GM12878 (cell line): ENCODE results near the gene C9orf50. TPM values are rescaled to one million over a fixed set of nuclear protein-coding genes. Genes with fewer than 3 reads are reported as not detected.

ENCODE experiments used
- ATAC-seq: fragments of 200-7000 bp; cut with Tn5 transposase; 3 replicates; pipeline ENCODE4 v1.9.1; 2020; ENCODE audit warnings: mild to moderate bottlenecking, moderate library complexity
- BruUV-seq: library from RNA; stranded (reverse); fragments of 400-500 nt; replicated peaks from 2 replicates; lab custom pipeline; 2021; lab: Mats Ljungman, UMichigan
- CTCF ChIA-PET: fragments of 300-600 bp; sonication (Branson Sonifier 250); formaldehyde crosslinking; extraction: SDS; loops from one replicate; lab custom pipeline; 2021; ENCODE audit warnings: inconsistent platforms; lab: Yijun Ruan, JAX
- POLR2A ChIA-PET: fragments of 350-600 bp; formaldehyde crosslinking; extraction: SDS; loops from one replicate; lab custom pipeline; 2021; ENCODE audit warnings: inconsistent platforms; lab: Charles Lee
- RAD21 ChIA-PET: fragments of 300-600 bp; sonication (Branson Sonifier 250); formaldehyde crosslinking; loops from one replicate; lab custom pipeline; 2023; ENCODE audit warnings: antibody characterized with exemption; ENCODE audit not compliant: unreplicated experiment; lab: Charles Lee
- SMC1A ChIA-PET: fragments of 300-600 bp; sonication (Branson Sonifier 250); formaldehyde crosslinking; loops from one replicate; lab custom pipeline; 2023; ENCODE audit not compliant: unreplicated experiment, uncharacterized antibody; lab: Charles Lee
- DNase-seq: peaks from one replicate; pipeline ENCODE4 v3.0.0-alpha.2; 2011; ENCODE audit warnings: low read depth, low spot score
- FAIRE-seq: peaks from 3 replicates; lab custom pipeline; 2011; peaks lifted over from hg19 to GRCh38; lab: Jason Lieb, UNC
- H2AFZ ChIP-seq: 2 replicates; pipeline ENCODE4 v1.6.0; 2011; ENCODE audit warnings: low read depth, low read length, control low read depth; ENCODE audit not compliant: control insufficient read depth
- H3K27ac ChIP-seq: 2 replicates; pipeline ENCODE4 v1.5.1; 2011; ENCODE audit warnings: control low read depth; ENCODE audit not compliant: control insufficient read depth, insufficient read depth
- H3K27me3 ChIP-seq, 2 experiments: replicated peaks in 1 of 2; 2 replicates each; pipeline versions ENCODE4 v1.6.0 to v1.6.1; 2011; ENCODE audit warnings: low read length in 1 of 2; ENCODE audit not compliant: control insufficient read depth in 2 of 2, insufficient read depth in 2 of 2
- H3K36me3 ChIP-seq, 2 experiments: 2 replicates each; pipeline ENCODE4 v1.5.1; 2011; ENCODE audit warnings: low read length in 1 of 2; ENCODE audit not compliant: control insufficient read depth in 2 of 2, insufficient read depth in 2 of 2
- H3K4me1 ChIP-seq: 2 replicates; pipeline ENCODE4 v1.6.1; 2011; ENCODE audit warnings: mild to moderate bottlenecking, low read length, moderate library complexity, mixed read lengths; ENCODE audit not compliant: control insufficient read depth, insufficient read depth
- H3K4me2 ChIP-seq: 2 replicates; pipeline ENCODE4 v1.6.0; 2011; ENCODE audit warnings: control low read depth; ENCODE audit not compliant: control insufficient read depth, insufficient read depth
- H3K4me3 ChIP-seq: fragments of 200-600 bp; sonication (generic); 2 replicates; pipeline ENCODE4 v1.5.1; 2016
- H3K79me2 ChIP-seq: 2 replicates; pipeline ENCODE4 v1.6.0; 2011; ENCODE audit warnings: low read length; ENCODE audit not compliant: control insufficient read depth, insufficient read depth
- H3K9ac ChIP-seq: 2 replicates; pipeline ENCODE4 v1.8.0; 2011; ENCODE audit warnings: low read length, control low read depth, mixed read lengths; ENCODE audit not compliant: control insufficient read depth, insufficient read depth
- H3K9me3 ChIP-seq: replicated peaks from 3 replicates; pipeline ENCODE4 v1.5.1; 2011; ENCODE audit warnings: mild to moderate bottlenecking, low read length; ENCODE audit not compliant: control insufficient read depth, insufficient read depth
- H4K20me1 ChIP-seq: 2 replicates; pipeline ENCODE4 v1.6.0; 2011; ENCODE audit not compliant: control insufficient read depth, insufficient read depth
- FOXK2 ChIP-seq: fragments of 450-650 bp; IDR thresholded peaks from 2 replicates; pipeline ENCODE4 v1.6.1; 2017; ENCODE audit warnings: mild to moderate bottlenecking, moderate library complexity
- MYC ChIP-seq: IDR thresholded peaks from 2 replicates; pipeline ENCODE4 v1.6.1; 2011; ENCODE audit warnings: mild to moderate bottlenecking, low read length, moderate library complexity, inconsistent platforms; ENCODE audit not compliant: insufficient read depth, insufficient replicate concordance, insufficient read length, severe bottlenecking
- NR2C1 ChIP-seq: fragments of 450-650 bp; IDR thresholded peaks from 2 replicates; pipeline ENCODE4 v1.6.1; 2017; ENCODE audit warnings: antibody characterized with exemption, mild to moderate bottlenecking, moderate library complexity
- PKNOX1 ChIP-seq: fragments of 450-650 bp; IDR thresholded peaks from 2 replicates; pipeline ENCODE4 v1.6.1; 2016; ENCODE audit warnings: mild to moderate bottlenecking
- POLR2A ChIP-seq: IDR thresholded peaks from 2 replicates; pipeline ENCODE4 v1.6.1; 2011; ENCODE audit warnings: low read depth, mild to moderate bottlenecking, low read length
- RELA ChIP-seq: fragments of 450-650 bp; IDR thresholded peaks from 2 replicates; pipeline ENCODE4 v1.8.0; 2014; ENCODE audit warnings: borderline replicate concordance; ENCODE audit not compliant: partially characterized antibody
- TARDBP ChIP-seq: IDR thresholded peaks from 2 replicates; pipeline ENCODE4 v1.6.1; 2016; ENCODE audit warnings: borderline replicate concordance
- TCF12 ChIP-seq: IDR thresholded peaks from 2 replicates; pipeline ENCODE4 v1.6.1; 2011; ENCODE audit warnings: low read depth, mild to moderate bottlenecking, low read length
- WRNIP1 ChIP-seq: IDR thresholded peaks from 2 replicates; pipeline ENCODE4 v1.6.1; 2011; ENCODE audit warnings: low read depth, low read length, improper control_type of control experiment, borderline replicate concordance
- WGBS: methylation state at CpG from one replicate; pipeline ENCODE4 v1.1.6; 2016; ENCODE audit warnings: low lambda C conversion rate; ENCODE audit not compliant: insufficient replicate concordance, insufficient coverage; ENCODE audit errors: missing lambda C conversion rate; 5-methylcytosine and 5-hydroxymethylcytosine counted together
- in situ Hi-C: fragments of 300-500 bp; cut with MboI; formaldehyde crosslinking; loops from 9 replicates; pipeline ENCODE4 v1.14.3; 2018; ENCODE audit warnings: mixed read lengths
- intact Hi-C: fragments of 100-400 bp; cut with micrococcal nuclease; formaldehyde crosslinking; loops from one replicate; pipeline ENCODE4 v1.14.2; 2022; ENCODE audit not compliant: unreplicated experiment
- polyA plus RNA-seq, 11 experiments: library from polyadenylated mRNA; depleted of rRNA in 4 of 11; unstranded in 6 of 11; stranded (reverse) in 5 of 11; fragments of >200 nt; fragmentation: Nextera tagmentation in 4 of 11; fragmentation: Illumina TruSeq in 1 of 11; extraction: Ambion mirVana in 4 of 11; extraction: Trizol in 1 of 11; gene quantifications; 1 replicate in 1 of 11; 2 replicates in 10 of 11; pipeline versions ENCODE4 v1.2.1 to v1.2.3, GENCODE V29; 2011 to 2016; ENCODE audit warnings: inconsistent platforms in 2 of 11, missing spikeins in 2 of 11, low read depth in 1 of 11
- total RNA-seq, 4 experiments: library from RNA; depleted of rRNA in 3 of 4; stranded (reverse); fragments of >200 nt in 3 of 4; fragmentation: Illumina TruSeq in 1 of 4; extraction: Trizol in 1 of 4; gene quantifications; 2 replicates each; pipeline versions ENCODE4 v1.2.1 to v1.2.3, GENCODE V29; 2013 to 2021
- TF ChIP-seq, protein P1 (sequence below), 3 experiments: IDR thresholded peaks in 2 of 3; conservative IDR thresholded peaks in 1 of 3; 2 replicates each; pipeline ENCODE4 v1.5.1; 2011; ENCODE audit warnings: low read depth in 3 of 3, low read length in 3 of 3, mild to moderate bottlenecking in 3 of 3, control low read depth in 2 of 3, moderate library complexity in 2 of 3, inconsistent platforms in 1 of 3, mixed read lengths in 1 of 3; ENCODE audit not compliant: control insufficient read depth in 2 of 3, insufficient read depth in 1 of 3; ENCODE audit errors: extremely low read depth in 1 of 3
- TF ChIP-seq, protein P2 (sequence below): IDR thresholded peaks from 2 replicates; pipeline ENCODE4 v1.6.1; 2012; ENCODE audit warnings: improper control_type of control experiment, low read depth, low read length; ENCODE audit not compliant: insufficient replicate concordance

Gene C9orf50
- total and polyA plus RNA-seq, 10 of the 15 experiments (the other 5 are each of a cell fraction or from before 2014, with no cell fraction given), result not detected

DNA sequence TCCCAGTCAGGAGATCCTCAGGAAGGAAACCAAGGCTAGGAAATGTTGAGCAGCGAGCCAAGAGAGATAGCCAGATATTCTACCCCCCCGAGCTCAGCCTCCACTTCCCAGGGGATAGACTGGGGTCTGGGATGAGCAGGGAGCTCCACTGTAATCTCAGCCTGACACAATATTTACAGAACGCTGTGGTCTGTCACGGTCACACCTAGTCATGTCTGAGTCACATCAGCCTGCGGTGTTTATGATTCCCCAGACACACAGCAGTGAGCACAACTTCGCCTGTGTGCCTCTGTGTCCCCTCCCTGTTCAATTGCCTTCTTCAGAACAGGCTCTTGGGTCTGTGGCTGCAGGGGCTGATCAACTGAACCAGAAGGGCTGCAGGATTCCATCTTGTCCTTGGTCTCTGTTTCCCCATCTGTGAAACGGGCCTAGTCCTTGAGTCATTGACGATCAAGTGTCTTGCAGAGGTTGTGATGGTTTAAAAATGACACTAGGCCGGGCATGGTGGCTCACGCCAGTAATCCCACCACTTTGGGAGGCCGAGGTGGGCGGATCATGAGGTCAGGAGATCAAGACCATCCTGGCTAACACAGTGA lies 36.0 kb upstream of the C9orf50 start:
- Histone ChIP-seq H4K20me1 (no peaks in the 10 kb centered on the region), H3K27me3 (no peaks in the 10 kb centered on the region; a peak in 1 of 4 replicates), H3K36me3 (no peaks in the 10 kb centered on the region; a peak in 1 of 4 replicates), H3K4me3 (no peak overlapping the region), H3K79me2 (no peaks in the 10 kb centered on the region), H3K9ac (no peak overlapping the region), H3K4me2 (no peak overlapping the region), H3K9me3 (no peaks in the 10 kb centered on the region), H2AFZ (no peak overlapping the region), H3K4me1 (no peaks in the 10 kb centered on the region), H3K27ac (no peak overlapping the region)
- no TSS peak for BruUV-seq
- CTCF ChIA-PET, result interaction anchor here (0.6 kb wide), 1 partner anchor 544 kb away, joined by 3 read pairs; no protein-coding TSS in a partner anchor
- RAD21 ChIA-PET, result interaction anchor here (1.4 kb wide), 1 partner anchor 32 kb away, joined by 3 read pairs; no protein-coding TSS in a partner anchor
- no peak for FAIRE-seq
- TF ChIP-seq, protein P1, sequence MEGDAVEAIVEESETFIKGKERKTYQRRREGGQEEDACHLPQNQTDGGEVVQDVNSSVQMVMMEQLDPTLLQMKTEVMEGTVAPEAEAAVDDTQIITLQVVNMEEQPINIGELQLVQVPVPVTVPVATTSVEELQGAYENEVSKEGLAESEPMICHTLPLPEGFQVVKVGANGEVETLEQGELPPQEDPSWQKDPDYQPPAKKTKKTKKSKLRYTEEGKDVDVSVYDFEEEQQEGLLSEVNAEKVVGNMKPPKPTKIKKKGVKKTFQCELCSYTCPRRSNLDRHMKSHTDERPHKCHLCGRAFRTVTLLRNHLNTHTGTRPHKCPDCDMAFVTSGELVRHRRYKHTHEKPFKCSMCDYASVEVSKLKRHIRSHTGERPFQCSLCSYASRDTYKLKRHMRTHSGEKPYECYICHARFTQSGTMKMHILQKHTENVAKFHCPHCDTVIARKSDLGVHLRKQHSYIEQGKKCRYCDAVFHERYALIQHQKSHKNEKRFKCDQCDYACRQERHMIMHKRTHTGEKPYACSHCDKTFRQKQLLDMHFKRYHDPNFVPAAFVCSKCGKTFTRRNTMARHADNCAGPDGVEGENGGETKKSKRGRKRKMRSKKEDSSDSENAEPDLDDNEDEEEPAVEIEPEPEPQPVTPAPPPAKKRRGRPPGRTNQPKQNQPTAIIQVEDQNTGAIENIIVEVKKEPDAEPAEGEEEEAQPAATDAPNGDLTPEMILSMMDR (IDR thresholded peaks at IDR 0.05 in 2 of 3, conservative IDR thresholded peaks at IDR 0.05 in 1 of 3; ENCODE audit: control insufficient read depth in 2 of 3, extremely low read depth in 1 of 3, insufficient read depth in 1 of 3, low read depth in 3 of 3, low read length in 3 of 3), result no peak
- TF ChIP-seq FOXK2 (no peak), NR2C1 (no peak), RELA (no peak), TCF12 (no peak), WRNIP1 (no peak), TARDBP (no peak), POLR2A (no peak), MYC (no peak), PKNOX1 (no peak)
- TF ChIP-seq, protein P2, sequence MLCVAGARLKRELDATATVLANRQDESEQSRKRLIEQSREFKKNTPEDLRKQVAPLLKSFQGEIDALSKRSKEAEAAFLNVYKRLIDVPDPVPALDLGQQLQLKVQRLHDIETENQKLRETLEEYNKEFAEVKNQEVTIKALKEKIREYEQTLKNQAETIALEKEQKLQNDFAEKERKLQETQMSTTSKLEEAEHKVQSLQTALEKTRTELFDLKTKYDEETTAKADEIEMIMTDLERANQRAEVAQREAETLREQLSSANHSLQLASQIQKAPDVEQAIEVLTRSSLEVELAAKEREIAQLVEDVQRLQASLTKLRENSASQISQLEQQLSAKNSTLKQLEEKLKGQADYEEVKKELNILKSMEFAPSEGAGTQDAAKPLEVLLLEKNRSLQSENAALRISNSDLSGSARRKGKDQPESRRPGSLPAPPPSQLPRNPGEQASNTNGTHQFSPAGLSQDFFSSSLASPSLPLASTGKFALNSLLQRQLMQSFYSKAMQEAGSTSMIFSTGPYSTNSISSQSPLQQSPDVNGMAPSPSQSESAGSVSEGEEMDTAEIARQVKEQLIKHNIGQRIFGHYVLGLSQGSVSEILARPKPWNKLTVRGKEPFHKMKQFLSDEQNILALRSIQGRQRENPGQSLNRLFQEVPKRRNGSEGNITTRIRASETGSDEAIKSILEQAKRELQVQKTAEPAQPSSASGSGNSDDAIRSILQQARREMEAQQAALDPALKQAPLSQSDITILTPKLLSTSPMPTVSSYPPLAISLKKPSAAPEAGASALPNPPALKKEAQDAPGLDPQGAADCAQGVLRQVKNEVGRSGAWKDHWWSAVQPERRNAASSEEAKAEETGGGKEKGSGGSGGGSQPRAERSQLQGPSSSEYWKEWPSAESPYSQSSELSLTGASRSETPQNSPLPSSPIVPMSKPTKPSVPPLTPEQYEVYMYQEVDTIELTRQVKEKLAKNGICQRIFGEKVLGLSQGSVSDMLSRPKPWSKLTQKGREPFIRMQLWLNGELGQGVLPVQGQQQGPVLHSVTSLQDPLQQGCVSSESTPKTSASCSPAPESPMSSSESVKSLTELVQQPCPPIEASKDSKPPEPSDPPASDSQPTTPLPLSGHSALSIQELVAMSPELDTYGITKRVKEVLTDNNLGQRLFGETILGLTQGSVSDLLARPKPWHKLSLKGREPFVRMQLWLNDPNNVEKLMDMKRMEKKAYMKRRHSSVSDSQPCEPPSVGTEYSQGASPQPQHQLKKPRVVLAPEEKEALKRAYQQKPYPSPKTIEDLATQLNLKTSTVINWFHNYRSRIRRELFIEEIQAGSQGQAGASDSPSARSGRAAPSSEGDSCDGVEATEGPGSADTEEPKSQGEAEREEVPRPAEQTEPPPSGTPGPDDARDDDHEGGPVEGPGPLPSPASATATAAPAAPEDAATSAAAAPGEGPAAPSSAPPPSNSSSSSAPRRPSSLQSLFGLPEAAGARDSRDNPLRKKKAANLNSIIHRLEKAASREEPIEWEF, result no peak
- ATAC-seq, result peak; percentile 67
- in situ Hi-C loops (no loop called here), intact Hi-C loops (no loop called here)
- SMC1A ChIA-PET, result no interaction called here
- POLR2A ChIA-PET, result no interaction called here
- no peak for DNase-seq
- WGBS, result 14% methylated on average over 12 of the region's 12 CpGs
